Type B pancreatic cell (in vitro differentiated cells): ENCODE results near the gene LRTM2. TPM values are rescaled to one million over a fixed set of nuclear protein-coding genes. Genes with fewer than 3 reads are reported as not detected.

Source experiments
- DNase-seq: peaks from one replicate; pipeline ENCODE4 v3.0.0; 2021; ENCODE audit warnings: mixed read lengths; ENCODE audit not compliant: unreplicated experiment; ENCODE audit errors: extremely low spot score
- H3K27ac Mint-ChIP-seq: 2 replicates; pipeline ENCODE4 v1.8.0; 2021; ENCODE audit warnings: mild to moderate bottlenecking, mixed read lengths
- H3K27me3 Mint-ChIP-seq: 2 replicates; pipeline ENCODE4 v1.8.0; 2021; ENCODE audit warnings: mixed read lengths
- H3K36me3 Mint-ChIP-seq: 2 replicates; pipeline ENCODE4 v1.8.0; 2021; ENCODE audit warnings: mixed read lengths
- H3K4me1 Mint-ChIP-seq: one replicate; pipeline ENCODE4 v1.8.0; 2021; ENCODE audit warnings: mixed read lengths; ENCODE audit not compliant: unreplicated experiment
- H3K4me3 Mint-ChIP-seq: 2 replicates; pipeline ENCODE4 v1.8.0; 2021; ENCODE audit warnings: mild to moderate bottlenecking, mixed read lengths
- H3K9me3 Mint-ChIP-seq: 2 replicates; pipeline ENCODE4 v1.8.0; 2021; ENCODE audit warnings: mixed read lengths
- CTCF ChIP-seq: fragments of 200-600 bp; sonication (generic); conservative IDR thresholded peaks from 2 replicates; pipeline ENCODE4 v1.5.0; 2021; ENCODE audit warnings: antibody characterized with exemption, mild to moderate bottlenecking
- total RNA-seq: library from RNA; stranded (reverse); gene quantifications from 2 replicates; pipeline ENCODE4 v1.2.1, GENCODE V29; 2021; ENCODE audit warnings: low replicate concordance

Gene LRTM2
- total RNA-seq, 1 donor from 2014 or later: 0.12 TPM

- no peaks in the 10 kb centered on the region for H3K9me3 Mint-ChIP-seq
Observed at GRCh38 chr12:1857821-1858220, 37.5 kb downstream of the LRTM2 start.

GRCh38 chr12:1858456-1858855 is 38.1 kb downstream of the LRTM2 start:
- Mint-ChIP-seq H3K27me3 (peaks cover 46% of the 10 kb centered on the region), H3K4me1 (no peaks in the 10 kb centered on the region), H3K4me3 (no peak overlapping the region), H3K36me3 (no peaks in the 10 kb centered on the region), H3K27ac (no peak overlapping the region), H3K9me3 (no peaks in the 10 kb centered on the region)
- TF ChIP-seq CTCF: no peak
- no peak for DNase-seq

More at GRCh38 chr12:1857821-1858220, 37.5 kb downstream of the LRTM2 start:
- H3K4me1 Mint-ChIP-seq: no peaks in the 10 kb centered on the region
- peaks cover 41% of the 10 kb centered on the region for H3K27me3 Mint-ChIP-seq
- no peak for DNase-seq
- no peaks in the 10 kb centered on the region for H3K36me3 Mint-ChIP-seq
- no peak overlapping the region for H3K27ac Mint-ChIP-seq
- TF ChIP-seq CTCF: no peak
- H3K4me3 Mint-ChIP-seq: no peak overlapping the region

- H3K27me3 Mint-ChIP-seq: peaks cover 46% of the 10 kb centered on the region
- H3K27ac Mint-ChIP-seq: no peak overlapping the region
- DNase-seq: no peak
- no peaks in the 10 kb centered on the region for H3K4me1 Mint-ChIP-seq
- no peak overlapping the region for H3K4me3 Mint-ChIP-seq
- H3K9me3 Mint-ChIP-seq: no peaks in the 10 kb centered on the region
- no peak for TF ChIP-seq CTCF
- no peaks in the 10 kb centered on the region for H3K36me3 Mint-ChIP-seq
Observed at GRCh38 chr12:1859643-1860042, 39.3 kb downstream of the LRTM2 start.

GRCh38 chr12:1862973-1863372 is 42.6 kb downstream of the LRTM2 start:
- Mint-ChIP-seq H3K27me3 (peaks cover 36% of the 10 kb centered on the region), H3K27ac (no peak overlapping the region), H3K9me3 (no peaks in the 10 kb centered on the region), H3K4me1 (no peaks in the 10 kb centered on the region), H3K4me3 (no peak overlapping the region), H3K36me3 (no peaks in the 10 kb centered on the region)
- no peak for DNase-seq
- no peak for TF ChIP-seq CTCF

- no peak for DNase-seq
- TF ChIP-seq CTCF: no peak
- H3K27me3 Mint-ChIP-seq: peaks cover 43% of the 10 kb centered on the region
- H3K27ac Mint-ChIP-seq: no peak overlapping the region
- H3K9me3 Mint-ChIP-seq: no peaks in the 10 kb centered on the region
- H3K4me1 Mint-ChIP-seq: no peaks in the 10 kb centered on the region
- H3K4me3 Mint-ChIP-seq: no peak overlapping the region
- no peaks in the 10 kb centered on the region for H3K36me3 Mint-ChIP-seq
Observed at GRCh38 chr12:1863823-1864222, 43.5 kb downstream of the LRTM2 start.

GRCh38 chr12:1864456-1864855 is 44.1 kb downstream of the LRTM2 start:
- Mint-ChIP-seq H3K4me3 (no peak overlapping the region), H3K36me3 (no peaks in the 10 kb centered on the region), H3K27ac (no peak overlapping the region), H3K4me1 (no peaks in the 10 kb centered on the region), H3K9me3 (no peaks in the 10 kb centered on the region), H3K27me3 (peaks cover 44% of the 10 kb centered on the region)
- no peak for DNase-seq
- no peak for TF ChIP-seq CTCF
